ENCODE results near the gene CHST11. TPM values are rescaled to one million over a fixed set of nuclear protein-coding genes. Genes with fewer than 3 reads are reported as not detected.

Gene CHST11
- total and polyA plus RNA-seq, 2 donors: 4.7 to 10.0 TPM

GRCh38 chr12:104420868-104421267 is 35.9 kb upstream of the CHST11 start:
- Histone ChIP-seq H3K4me3 (ENCODE audit: low read depth, low read length) (no peak overlapping the region), H3K4me1 (ENCODE audit: insufficient read depth) (no peaks in the 10 kb centered on the region), H3K36me3 (ENCODE audit: insufficient read depth) (no peaks in the 10 kb centered on the region), H3K27ac (ENCODE audit: low read depth) (no peak overlapping the region)
- DNase-seq (ENCODE audit: extremely low spot score): no peak
- WGBS: 37% methylated on average over 2 of the region's 2 CpGs

GRCh38 chr12:104421343-104421742 is 35.4 kb upstream of the CHST11 start:
- Histone ChIP-seq H3K4me1 (ENCODE audit: insufficient read depth) (no peaks in the 10 kb centered on the region), H3K4me3 (ENCODE audit: low read depth, low read length) (no peak overlapping the region), H3K27ac (ENCODE audit: low read depth) (no peak overlapping the region), H3K36me3 (ENCODE audit: insufficient read depth) (no peaks in the 10 kb centered on the region)
- DNase-seq (ENCODE audit: extremely low spot score): no peak
- 76% methylated on average over 2 of the region's 2 CpGs for WGBS

GRCh38 chr12:104422441-104422840 is 34.3 kb upstream of the CHST11 start:
- DNase-seq (ENCODE audit: extremely low spot score): no peak
- H3K4me1 ChIP-seq (ENCODE audit: insufficient read depth): no peaks in the 10 kb centered on the region
- H3K36me3 ChIP-seq (ENCODE audit: insufficient read depth): no peaks in the 10 kb centered on the region
- no peak overlapping the region for H3K4me3 ChIP-seq (ENCODE audit: low read depth, low read length)
- no peak overlapping the region for H3K27ac ChIP-seq (ENCODE audit: low read depth)
- WGBS: 52% methylated on average over 1 of the region's 1 CpG

GRCh38 chr12:104423273-104423672 is 33.5 kb upstream of the CHST11 start:
- no peak for DNase-seq (ENCODE audit: extremely low spot score)
- Histone ChIP-seq H3K27ac (ENCODE audit: low read depth) (no peak overlapping the region), H3K4me3 (ENCODE audit: low read depth, low read length) (no peak overlapping the region), H3K36me3 (ENCODE audit: insufficient read depth) (no peaks in the 10 kb centered on the region), H3K4me1 (ENCODE audit: insufficient read depth) (no peaks in the 10 kb centered on the region)
- WGBS: 87% methylated on average over 3 of the region's 3 CpGs

- no peak for DNase-seq (ENCODE audit: extremely low spot score)
- Histone ChIP-seq H3K4me3 (ENCODE audit: low read depth, low read length) (no peak overlapping the region), H3K4me1 (ENCODE audit: insufficient read depth) (no peaks in the 10 kb centered on the region), H3K27ac (ENCODE audit: low read depth) (no peak overlapping the region), H3K36me3 (ENCODE audit: insufficient read depth) (no peaks in the 10 kb centered on the region)
- 81% methylated on average over 5 of the region's 5 CpGs for WGBS
These were observed 32.9 kb upstream of the CHST11 start for GRCh38 chr12:104423809-104424208.

- Histone ChIP-seq H3K36me3 (ENCODE audit: insufficient read depth) (no peaks in the 10 kb centered on the region), H3K4me3 (ENCODE audit: low read depth, low read length) (no peak overlapping the region), H3K27ac (ENCODE audit: low read depth) (no peak overlapping the region), H3K4me1 (ENCODE audit: insufficient read depth) (no peaks in the 10 kb centered on the region)
- DNase-seq (ENCODE audit: extremely low spot score): no peak
- WGBS: 62% methylated on average over 1 of the region's 1 CpG
These were observed 31.8 kb upstream of the CHST11 start for GRCh38 chr12:104424955-104425354.

- 88% methylated on average over 4 of the region's 4 CpGs for WGBS
- Histone ChIP-seq H3K4me1 (ENCODE audit: insufficient read depth) (no peaks in the 10 kb centered on the region), H3K36me3 (ENCODE audit: insufficient read depth) (no peaks in the 10 kb centered on the region), H3K4me3 (ENCODE audit: low read depth, low read length) (no peak overlapping the region), H3K27ac (ENCODE audit: low read depth) (no peak overlapping the region)
- DNase-seq (ENCODE audit: extremely low spot score): no peak
These were observed 31.1 kb upstream of the CHST11 start for GRCh38 chr12:104425614-104426013.

GRCh38 chr12:104426926-104427546 is 29.7 kb upstream of the CHST11 start:
- Histone ChIP-seq H3K27ac (ENCODE audit: low read depth) (no peak overlapping the region), H3K4me1 (ENCODE audit: insufficient read depth) (no peaks in the 10 kb centered on the region), H3K36me3 (ENCODE audit: insufficient read depth) (no peaks in the 10 kb centered on the region), H3K4me3 (ENCODE audit: low read depth, low read length) (no peak overlapping the region)
- WGBS: 71% methylated on average over 4 of the region's 4 CpGs
- no peak for DNase-seq (ENCODE audit: extremely low spot score)

- Histone ChIP-seq H3K4me3 (ENCODE audit: low read depth, low read length) (no peak overlapping the region), H3K36me3 (ENCODE audit: insufficient read depth) (no peaks in the 10 kb centered on the region), H3K27ac (ENCODE audit: low read depth) (no peak overlapping the region), H3K4me1 (ENCODE audit: insufficient read depth) (no peaks in the 10 kb centered on the region)
- DNase-seq (ENCODE audit: extremely low spot score): no peak
- WGBS: 95% methylated on average over 1 of the region's 1 CpG
These were observed 29.2 kb upstream of the CHST11 start for GRCh38 chr12:104427547-104427938.

- no peaks in the 10 kb centered on the region for H3K36me3 ChIP-seq (ENCODE audit: insufficient read depth)
- H3K27ac ChIP-seq (ENCODE audit: low read depth): no peak overlapping the region
- WGBS: 93% methylated on average over 10 of the region's 10 CpGs
- DNase-seq (ENCODE audit: extremely low spot score): no peak
- H3K4me1 ChIP-seq (ENCODE audit: insufficient read depth): no peaks in the 10 kb centered on the region
- no peak overlapping the region for H3K4me3 ChIP-seq (ENCODE audit: low read depth, low read length)
These were observed 23.7 kb upstream of the CHST11 start for GRCh38 chr12:104433061-104433460.

- Histone ChIP-seq H3K27ac (ENCODE audit: low read depth) (no peak overlapping the region), H3K4me3 (ENCODE audit: low read depth, low read length) (no peak overlapping the region), H3K36me3 (ENCODE audit: insufficient read depth) (no peaks in the 10 kb centered on the region), H3K4me1 (ENCODE audit: insufficient read depth) (no peaks in the 10 kb centered on the region)
- no peak for DNase-seq (ENCODE audit: extremely low spot score)
- WGBS: 91% methylated on average over 1 of the region's 1 CpG
These were observed 22.6 kb upstream of the CHST11 start for GRCh38 chr12:104434129-104434528.

GRCh38 chr12:104435175-104435574 is 21.6 kb upstream of the CHST11 start:
- Histone ChIP-seq H3K4me3 (ENCODE audit: low read depth, low read length) (no peak overlapping the region), H3K4me1 (ENCODE audit: insufficient read depth) (no peaks in the 10 kb centered on the region), H3K36me3 (ENCODE audit: insufficient read depth) (no peaks in the 10 kb centered on the region), H3K27ac (ENCODE audit: low read depth) (no peak overlapping the region)
- DNase-seq (ENCODE audit: extremely low spot score): no peak
- WGBS: 64% methylated on average over 4 of the region's 4 CpGs

- H3K4me3 ChIP-seq (ENCODE audit: low read depth, low read length): no peak overlapping the region
- H3K27ac ChIP-seq (ENCODE audit: low read depth): no peak overlapping the region
- H3K4me1 ChIP-seq (ENCODE audit: insufficient read depth): no peaks in the 10 kb centered on the region
- no peaks in the 10 kb centered on the region for H3K36me3 ChIP-seq (ENCODE audit: insufficient read depth)
- WGBS: 61% methylated on average over 3 of the region's 3 CpGs
- DNase-seq (ENCODE audit: extremely low spot score): no peak
These were observed 21.0 kb upstream of the CHST11 start for GRCh38 chr12:104435765-104436164.

GRCh38 chr12:104436790-104437189 is 20.0 kb upstream of the CHST11 start:
- H3K27ac ChIP-seq (ENCODE audit: low read depth): no peak overlapping the region
- H3K36me3 ChIP-seq (ENCODE audit: insufficient read depth): no peaks in the 10 kb centered on the region
- no peaks in the 10 kb centered on the region for H3K4me1 ChIP-seq (ENCODE audit: insufficient read depth)
- no peak for DNase-seq (ENCODE audit: extremely low spot score)
- 93% methylated on average over 8 of the region's 8 CpGs for WGBS
- H3K4me3 ChIP-seq (ENCODE audit: low read depth, low read length): no peak overlapping the region

GRCh38 chr12:104438134-104438533 is 18.6 kb upstream of the CHST11 start:
- DNase-seq (ENCODE audit: extremely low spot score): no peak
- no peaks in the 10 kb centered on the region for H3K36me3 ChIP-seq (ENCODE audit: insufficient read depth)
- no peak overlapping the region for H3K27ac ChIP-seq (ENCODE audit: low read depth)
- WGBS: 81% methylated on average over 3 of the region's 3 CpGs
- no peak overlapping the region for H3K4me3 ChIP-seq (ENCODE audit: low read depth, low read length)
- H3K4me1 ChIP-seq (ENCODE audit: insufficient read depth): no peaks in the 10 kb centered on the region
